ENCODE data around the gene LCE1F. TPM values are rescaled to one million over a fixed set of nuclear protein-coding genes. Genes with fewer than 3 reads are reported as not detected.

Gene LCE1F
- not detected for total RNA-seq (2021; ENCODE audit: unreplicated experiment)
- polyA plus RNA-seq (2012): not detected in 2 replicates
- Bru-seq, nascent RNA: not detected
- not detected for BruChase-seq, experiment 1, labeled RNA remaining after a 6-hour chase
- not detected for BruChase-seq, experiment 2, labeled RNA remaining after a 2-hour chase
- long read RNA-seq: 0 reads

- TF ChIP-seq EGR1 (IDR thresholded peaks at IDR 0.05; ENCODE audit: low read depth) (no peak), CTCF (IDR thresholded peaks at IDR 0.05 in 2 of 3, conservative IDR thresholded peaks at IDR 0.05 in 1 of 3; ENCODE audit: borderline replicate concordance in 1 of 3, insufficient read depth in 1 of 3, low read depth in 2 of 3, low read length in 2 of 3) (peak in 2 of 3 experiments; percentile 42 to 47; a peak in 4 of 6 replicates)
- Histone ChIP-seq H3K4me2 (ENCODE audit: low read length) (no peak within 1 kb of the TSS), H3K4me3 (replicated peaks in 1 of 2; ENCODE audit: low read depth in 1 of 2, low read length in 2 of 2) (no peak within 1 kb of the TSS), H2AFZ (ENCODE audit: low read depth, low read length, poor library complexity, severe bottlenecking) (no peak within 1 kb of the TSS), H3K4me1 (ENCODE audit: control insufficient read depth in 1 of 2, insufficient read depth in 2 of 2, low read length in 2 of 2) (no peaks in the 10 kb centered on the region), H3K9ac (ENCODE audit: low read length) (no peak within 1 kb of the TSS), H3K27me3 (ENCODE audit: insufficient read depth, low read length) (no peaks in the 10 kb centered on the region), H3K9me2 (ENCODE audit: insufficient read depth) (no peaks in the 10 kb centered on the region), H3K9me3 (ENCODE audit: control insufficient read depth in 1 of 2, insufficient read depth in 1 of 2, low read depth in 1 of 2, low read length in 2 of 2) (no peaks in the 10 kb centered on the region), H3K79me2 (ENCODE audit: insufficient read depth, low read length) (no peaks in the 10 kb centered on the region), H3K36me3 (ENCODE audit: control insufficient read depth in 1 of 2, insufficient read depth in 2 of 2, low read length in 2 of 2) (no peaks in the 10 kb centered on the region), H4K20me1 (ENCODE audit: insufficient read depth) (no peaks in the 10 kb centered on the region), H3K27ac (ENCODE audit: low read depth, low read length) (no peak within 1 kb of the TSS)
- peak; percentile 15 for DNase-seq (ENCODE audit: low read depth, low spot score)
- ChIA-PET POLR2A (no interaction called here), RAD21 (ENCODE audit: low non-redundant PET in 1 of 2, low total read pairs in 2 of 2, uncharacterized antibody in 2 of 2, unreplicated experiment in 2 of 2) (no interaction called here), CTCF (no interaction called here)
- no TSS peak for BruUV-seq (replicated peaks)
- intact Hi-C loops (cut with micrococcal nuclease): no loop called here
- peak; percentile 90 for ATAC-seq
Observed at GRCh38 chr1:152774875-152775274, at the start of gene LCE1F. LCE1F (plus strand) TSS chr1:152775140; CDS start chr1:152776372, 1,232 bp downstream.

- CTCF ChIA-PET: no interaction called here
- no peaks in the 10 kb centered on the region for H4K20me1 ChIP-seq (ENCODE audit: insufficient read depth)
- H3K36me3 ChIP-seq (ENCODE audit: control insufficient read depth in 1 of 2, insufficient read depth in 2 of 2, low read length in 2 of 2): no peaks in the 10 kb centered on the region
- DNase-seq (ENCODE audit: low read depth, low spot score): no peak
- RAD21 ChIA-PET (ENCODE audit: low non-redundant PET in 1 of 2, low total read pairs in 2 of 2, uncharacterized antibody in 2 of 2, unreplicated experiment in 2 of 2): no interaction called here
- POLR2A ChIA-PET: no interaction called here
- H3K79me2 ChIP-seq (ENCODE audit: insufficient read depth, low read length): no peaks in the 10 kb centered on the region
- H3K4me1 ChIP-seq (ENCODE audit: control insufficient read depth in 1 of 2, insufficient read depth in 2 of 2, low read length in 2 of 2): no peaks in the 10 kb centered on the region
- no TSS peak for BruUV-seq (replicated peaks)
- no peak overlapping the region for H3K4me2 ChIP-seq (ENCODE audit: low read length)
- no peaks in the 10 kb centered on the region for H3K9me3 ChIP-seq (ENCODE audit: control insufficient read depth in 1 of 2, insufficient read depth in 1 of 2, low read depth in 1 of 2, low read length in 2 of 2)
- H3K27me3 ChIP-seq (ENCODE audit: insufficient read depth, low read length): peaks cover 42% of the 10 kb centered on the region
- H3K4me3 ChIP-seq (replicated peaks in 1 of 2; ENCODE audit: low read depth in 1 of 2, low read length in 2 of 2): no peak overlapping the region
- no peak for ATAC-seq
- no peaks in the 10 kb centered on the region for H3K9me2 ChIP-seq (ENCODE audit: insufficient read depth)
- no peak overlapping the region for H3K27ac ChIP-seq (ENCODE audit: low read depth, low read length)
- intact Hi-C loops (cut with micrococcal nuclease): no loop called here
- H2AFZ ChIP-seq (ENCODE audit: low read depth, low read length, poor library complexity, severe bottlenecking): no peak overlapping the region
- no peak overlapping the region for H3K9ac ChIP-seq (ENCODE audit: low read length)
- no peak for TF ChIP-seq CEBPB (IDR thresholded peaks at IDR 0.05; ENCODE audit: low read depth)
- TF ChIP-seq ZFX (IDR thresholded peaks at IDR 0.05): no peak
- TF ChIP-seq EGR1 (IDR thresholded peaks at IDR 0.05; ENCODE audit: low read depth): no peak
- TF ChIP-seq REST (IDR thresholded peaks at IDR 0.05; ENCODE audit: low read depth): no peak
- TF ChIP-seq ZBTB33 (IDR thresholded peaks at IDR 0.05; ENCODE audit: extremely low read depth, insufficient replicate concordance, low read length): no peak
- no peak for TF ChIP-seq ZNF274 (IDR thresholded peaks at IDR 0.05; ENCODE audit: low read depth, low read length)
- TF ChIP-seq SRF (IDR thresholded peaks at IDR 0.05; ENCODE audit: low read depth): no peak
- TF ChIP-seq ATF3 (IDR thresholded peaks at IDR 0.05): no peak
- TF ChIP-seq CBX3 (IDR thresholded peaks at IDR 0.05; ENCODE audit: low read depth): no peak
- no peak for TF ChIP-seq EZH2phosphoT487 (IDR thresholded peaks at IDR 0.05; ENCODE audit: borderline replicate concordance)
- TF ChIP-seq SP1 (IDR thresholded peaks at IDR 0.05; ENCODE audit: low read depth): no peak
- TF ChIP-seq POLR2AphosphoS5 (IDR thresholded peaks at IDR 0.05; ENCODE audit: low read depth, low read length): no peak
Observed at GRCh38 chr1:152725261-152725660, 49.7 kb upstream of the LCE1F start.
